Sigmoid colon (tissue), 4 donors: ENCODE measurements around the gene NOXO1.
"Not testable (repeated sequence)": the region's sequence is repeated elsewhere in the genome, so short reads cannot be mapped to it uniquely, and the experiment has no call there.

ENCODE experiments used
- EP300 ChIP-seq, 4 donors: sonication (generic); formaldehyde crosslinking; IDR thresholded peaks; one replicate each; pipeline ENCODE4 v1.6.1; 2017; ENCODE audit warnings: antibody characterized with exemption in 4 of 4
- POLR2A ChIP-seq, 2 donors: fragments of 450-650 bp; IDR thresholded peaks; one replicate each; pipeline ENCODE4 v1.6.1; 2016; ENCODE audit warnings: antibody characterized with exemption in 2 of 2, mild to moderate bottlenecking in 2 of 2, moderate library complexity in 2 of 2
- POLR2AphosphoS5 ChIP-seq, 4 donors: sonication (generic); formaldehyde crosslinking; IDR thresholded peaks; one replicate each; pipeline ENCODE4 v1.6.1; 2017; ENCODE audit warnings: antibody characterized with exemption in 4 of 4
- TF ChIP-seq, protein P1 (sequence below), 4 experiments: fragments of 450-650 bp in 3 of 4; fragments of 200-600 bp in 1 of 4; IDR thresholded peaks; one replicate each; pipeline ENCODE4 v1.5.1; 2016 to 2019; ENCODE audit warnings: antibody characterized with exemption in 4 of 4, mild to moderate bottlenecking in 3 of 4, moderate library complexity in 2 of 4

DNA sequence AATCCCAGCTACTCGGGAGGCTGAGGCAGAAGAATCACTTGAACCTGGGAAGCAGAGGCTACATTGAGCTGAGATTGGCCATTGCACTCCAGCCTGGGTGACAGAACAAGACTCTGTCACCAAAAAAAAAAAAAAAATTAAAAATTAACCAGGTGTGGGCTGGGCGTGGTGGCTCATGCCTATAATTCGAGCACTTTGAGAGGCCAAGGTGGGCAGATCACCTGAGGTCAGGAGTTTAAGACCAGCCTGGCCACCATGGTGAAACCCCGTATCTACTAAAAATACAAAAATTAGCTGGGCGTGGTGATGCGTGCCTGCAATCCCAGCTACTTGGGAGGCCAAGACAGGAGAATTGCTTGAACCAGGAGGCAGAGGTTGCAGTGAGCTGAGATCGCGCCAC, 41.4 kb downstream of the NOXO1 start:
- not testable (repeated sequence) for TF ChIP-seq POLR2A, POLR2AphosphoS5, EP300 (IDR thresholded peaks at IDR 0.05)
- TF ChIP-seq, protein P1, sequence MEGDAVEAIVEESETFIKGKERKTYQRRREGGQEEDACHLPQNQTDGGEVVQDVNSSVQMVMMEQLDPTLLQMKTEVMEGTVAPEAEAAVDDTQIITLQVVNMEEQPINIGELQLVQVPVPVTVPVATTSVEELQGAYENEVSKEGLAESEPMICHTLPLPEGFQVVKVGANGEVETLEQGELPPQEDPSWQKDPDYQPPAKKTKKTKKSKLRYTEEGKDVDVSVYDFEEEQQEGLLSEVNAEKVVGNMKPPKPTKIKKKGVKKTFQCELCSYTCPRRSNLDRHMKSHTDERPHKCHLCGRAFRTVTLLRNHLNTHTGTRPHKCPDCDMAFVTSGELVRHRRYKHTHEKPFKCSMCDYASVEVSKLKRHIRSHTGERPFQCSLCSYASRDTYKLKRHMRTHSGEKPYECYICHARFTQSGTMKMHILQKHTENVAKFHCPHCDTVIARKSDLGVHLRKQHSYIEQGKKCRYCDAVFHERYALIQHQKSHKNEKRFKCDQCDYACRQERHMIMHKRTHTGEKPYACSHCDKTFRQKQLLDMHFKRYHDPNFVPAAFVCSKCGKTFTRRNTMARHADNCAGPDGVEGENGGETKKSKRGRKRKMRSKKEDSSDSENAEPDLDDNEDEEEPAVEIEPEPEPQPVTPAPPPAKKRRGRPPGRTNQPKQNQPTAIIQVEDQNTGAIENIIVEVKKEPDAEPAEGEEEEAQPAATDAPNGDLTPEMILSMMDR (IDR thresholded peaks at IDR 0.05) = not testable (repeated sequence)
